CD14-positive monocyte (primary cell): ENCODE data around the gene SLC24A3. TPM values are rescaled to one million over a fixed set of nuclear protein-coding genes. Genes with fewer than 3 reads are reported as not detected.

Source experiments
- DNase-seq, 3 donors: peaks; one replicate each; pipeline ENCODE4 v3.0.0-alpha.2; 2011 to 2022
- H2AFZ ChIP-seq: 2 replicates; pipeline ENCODE4 v1.6.0; 2012; ENCODE audit warnings: mild to moderate bottlenecking, low read depth, low read length, inconsistent platforms; ENCODE audit not compliant: insufficient read depth, poor library complexity, severe bottlenecking
- H3K27ac ChIP-seq, 2 donors: 1 replicate in 1 of 2; 2 replicates in 1 of 2; pipeline ENCODE4 v1.5.1; 2012 to 2013; ENCODE audit warnings: low read length in 2 of 2, control low read depth in 1 of 2, inconsistent platforms in 1 of 2, low read depth in 1 of 2, mild to moderate bottlenecking in 1 of 2
- H3K27me3 ChIP-seq, 2 donors: one replicate each; pipeline versions ENCODE4 v1.6.0 to v1.6.1; 2011 to 2013; ENCODE audit warnings: low read length in 2 of 2; ENCODE audit not compliant: control insufficient read depth in 2 of 2, insufficient read depth in 2 of 2
- H3K36me3 ChIP-seq, 2 donors: replicated peaks in 1 of 2; 1 replicate in 1 of 2; 2 replicates in 1 of 2; pipeline versions ENCODE4 v1.5.1 to v1.6.1; 2012 to 2013; ENCODE audit warnings: low read length in 2 of 2, control low read depth in 1 of 2, inconsistent platforms in 1 of 2, mild to moderate bottlenecking in 1 of 2; ENCODE audit not compliant: insufficient read depth in 2 of 2, control insufficient read depth in 1 of 2
- H3K4me1 ChIP-seq, 2 donors: 1 replicate in 1 of 2; 2 replicates in 1 of 2; pipeline versions ENCODE4 v1.5.1 to v1.6.1; 2012 to 2013; ENCODE audit warnings: low read length in 2 of 2, control low read depth in 1 of 2, inconsistent platforms in 1 of 2, mild to moderate bottlenecking in 1 of 2, moderate library complexity in 1 of 2; ENCODE audit not compliant: insufficient read depth in 2 of 2, control insufficient read depth in 1 of 2
- H3K4me2 ChIP-seq: replicated peaks from 2 replicates; pipeline ENCODE3; 2012; ENCODE audit warnings: low read length, moderate library complexity, mild to moderate bottlenecking; ENCODE audit not compliant: poor library complexity, severe bottlenecking; ENCODE audit errors: extremely low read depth
- H3K4me3 ChIP-seq, 3 experiments: fragments of 200-600 bp in 1 of 3; sonication (generic) in 1 of 3; replicated peaks in 1 of 3; 1 replicate in 2 of 3; 2 replicates in 1 of 3; pipeline ENCODE4 v1.5.1; 2011 to 2013; ENCODE audit warnings: low read length in 3 of 3, mild to moderate bottlenecking in 3 of 3, control low read depth in 2 of 3, low read depth in 2 of 3, inconsistent platforms in 1 of 3, moderate library complexity in 1 of 3
- H3K79me2 ChIP-seq: 2 replicates; pipeline ENCODE4 v1.6.0; 2012; ENCODE audit warnings: mild to moderate bottlenecking, control low read depth, inconsistent platforms, low read length, moderate library complexity; ENCODE audit not compliant: insufficient read depth
- H3K9ac ChIP-seq: 2 replicates; pipeline ENCODE4 v1.6.0; 2017; ENCODE audit warnings: low read length, mild to moderate bottlenecking; ENCODE audit not compliant: insufficient read depth, poor library complexity, severe bottlenecking
- H3K9me3 ChIP-seq, 2 donors: replicated peaks in 1 of 2; 1 replicate in 1 of 2; 2 replicates in 1 of 2; pipeline versions ENCODE4 v1.5.1 to v1.6.1; 2012 to 2013; ENCODE audit warnings: low read length in 2 of 2, control low read depth in 1 of 2; ENCODE audit not compliant: control insufficient read depth in 1 of 2, insufficient read depth in 1 of 2
- H4K20me1 ChIP-seq: 2 replicates; pipeline ENCODE4 v1.6.0; 2012; ENCODE audit warnings: mild to moderate bottlenecking, low read length, control low read depth, moderate library complexity; ENCODE audit not compliant: insufficient read depth
- H3K27ac Mint-ChIP-seq, 7 donors: one replicate each; pipeline ENCODE4 v1.8.0; 2020; ENCODE audit warnings: mild to moderate bottlenecking in 7 of 7, mixed read lengths in 7 of 7, moderate library complexity in 6 of 7, inconsistent platforms in 2 of 7
- H3K27me3 Mint-ChIP-seq, 3 donors: one replicate each; pipeline ENCODE4 v1.8.0; 2021 to 2022; ENCODE audit warnings: low read depth in 3 of 3, mild to moderate bottlenecking in 3 of 3, mixed read lengths in 3 of 3, moderate library complexity in 3 of 3, inconsistent platforms in 1 of 3
- H3K36me3 Mint-ChIP-seq, 2 donors: one replicate each; pipeline ENCODE4 v1.8.0; 2020; ENCODE audit warnings: mixed read lengths in 2 of 2, inconsistent platforms in 1 of 2, mild to moderate bottlenecking in 1 of 2
- H3K4me1 Mint-ChIP-seq: one replicate; pipeline ENCODE4 v1.8.0; 2020; ENCODE audit warnings: mild to moderate bottlenecking, mixed read lengths
- H3K4me3 Mint-ChIP-seq, 2 donors: one replicate each; pipeline ENCODE4 v1.8.0; 2020; ENCODE audit warnings: mild to moderate bottlenecking in 2 of 2, mixed read lengths in 2 of 2, moderate library complexity in 1 of 2
- H3K9me3 Mint-ChIP-seq, 7 donors: one replicate each; pipeline ENCODE4 v1.8.0; 2020 to 2022; ENCODE audit warnings: mixed read lengths in 7 of 7, mild to moderate bottlenecking in 6 of 7, moderate library complexity in 6 of 7, inconsistent platforms in 2 of 7
- WGBS: methylation state at CpG from one replicate; pipeline ENCODE4 v1.1.5; 2013; ENCODE audit warnings: missing lambda C conversion rate; ENCODE audit not compliant: insufficient coverage; 5-methylcytosine and 5-hydroxymethylcytosine counted together
- intact Hi-C, 2 donors: fragments of 100-400 bp; cut with micrococcal nuclease; formaldehyde crosslinking; loops; one replicate each; pipeline versions ENCODE4 v1.15.0 to v1.15.1; 2023
- polyA plus RNA-seq, 3 donors: library from polyadenylated mRNA; depleted of rRNA in 1 of 3; unstranded in 2 of 3; stranded (reverse) in 1 of 3; fragments of 300-500 nt in 2 of 3; fragments of >200 nt in 1 of 3; fragmentation: Illumina TruSeq in 2 of 3; gene quantifications; 1 replicate in 2 of 3; 2 replicates in 1 of 3; pipeline ENCODE4 v1.2.3, GENCODE V29; 2012 to 2021
- TF ChIP-seq, protein P1 (sequence below): fragments of 200-600 bp; IDR thresholded peaks from one replicate; pipeline ENCODE4 v1.8.0; 2022; ENCODE audit warnings: antibody characterized with exemption, mild to moderate bottlenecking

Gene SLC24A3
- polyA plus RNA-seq, 3 donors, result 0.04 to 0.08 TPM; not detected in 1

DNA sequence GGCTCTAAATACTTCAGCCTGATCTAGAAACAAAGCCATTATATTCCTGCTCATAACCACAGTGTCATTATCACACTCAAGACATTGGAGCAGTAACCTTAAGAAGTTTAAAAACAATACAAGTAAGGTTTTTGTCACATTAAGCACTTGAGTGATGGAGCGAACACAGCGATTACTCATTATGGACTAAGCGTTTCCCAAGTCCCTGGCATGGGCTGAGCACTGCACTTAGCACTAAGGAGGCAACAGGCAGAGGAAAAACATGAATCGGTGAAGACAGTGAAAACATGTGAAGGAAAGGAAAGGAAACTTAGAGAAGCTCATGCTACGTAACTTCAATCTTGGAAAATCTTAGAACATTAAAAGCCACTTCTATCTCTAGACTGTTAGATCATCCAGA is 108.7 kb downstream of the SLC24A3 start:
- no peak overlapping the region for H3K9ac ChIP-seq
- Mint-ChIP-seq H3K4me3 (no peak overlapping the region), H3K36me3 (no peaks in the 10 kb centered on the region), H3K9me3 (no peaks in the 10 kb centered on the region), H3K27ac (no peak overlapping the region), H3K4me1 (peaks cover 32% of the 10 kb centered on the region), H3K27me3 (peaks cover 0 to 4% (median 0%) of the 10 kb centered on the region in 3 donors)
- H3K27ac ChIP-seq, result no peak overlapping the region
- no peaks in the 10 kb centered on the region for H3K27me3 ChIP-seq
- H3K79me2 ChIP-seq, result no peaks in the 10 kb centered on the region
- DNase-seq, result no peak
- no peaks in the 10 kb centered on the region for H4K20me1 ChIP-seq
- H3K4me3 ChIP-seq, result no peak overlapping the region
- TF ChIP-seq, protein P1, sequence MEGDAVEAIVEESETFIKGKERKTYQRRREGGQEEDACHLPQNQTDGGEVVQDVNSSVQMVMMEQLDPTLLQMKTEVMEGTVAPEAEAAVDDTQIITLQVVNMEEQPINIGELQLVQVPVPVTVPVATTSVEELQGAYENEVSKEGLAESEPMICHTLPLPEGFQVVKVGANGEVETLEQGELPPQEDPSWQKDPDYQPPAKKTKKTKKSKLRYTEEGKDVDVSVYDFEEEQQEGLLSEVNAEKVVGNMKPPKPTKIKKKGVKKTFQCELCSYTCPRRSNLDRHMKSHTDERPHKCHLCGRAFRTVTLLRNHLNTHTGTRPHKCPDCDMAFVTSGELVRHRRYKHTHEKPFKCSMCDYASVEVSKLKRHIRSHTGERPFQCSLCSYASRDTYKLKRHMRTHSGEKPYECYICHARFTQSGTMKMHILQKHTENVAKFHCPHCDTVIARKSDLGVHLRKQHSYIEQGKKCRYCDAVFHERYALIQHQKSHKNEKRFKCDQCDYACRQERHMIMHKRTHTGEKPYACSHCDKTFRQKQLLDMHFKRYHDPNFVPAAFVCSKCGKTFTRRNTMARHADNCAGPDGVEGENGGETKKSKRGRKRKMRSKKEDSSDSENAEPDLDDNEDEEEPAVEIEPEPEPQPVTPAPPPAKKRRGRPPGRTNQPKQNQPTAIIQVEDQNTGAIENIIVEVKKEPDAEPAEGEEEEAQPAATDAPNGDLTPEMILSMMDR, result no peak
- no peaks in the 10 kb centered on the region for H3K36me3 ChIP-seq
- H3K9me3 ChIP-seq, result no peaks in the 10 kb centered on the region
- no peak overlapping the region for H3K4me2 ChIP-seq
- peaks cover 21 to 28% of the 10 kb centered on the region in 2 donors for H3K4me1 ChIP-seq
- no peak overlapping the region for H2AFZ ChIP-seq
- WGBS, result 100% methylated on average over 3 of the region's 5 CpGs
- intact Hi-C loops, result no loop called here

DNA sequence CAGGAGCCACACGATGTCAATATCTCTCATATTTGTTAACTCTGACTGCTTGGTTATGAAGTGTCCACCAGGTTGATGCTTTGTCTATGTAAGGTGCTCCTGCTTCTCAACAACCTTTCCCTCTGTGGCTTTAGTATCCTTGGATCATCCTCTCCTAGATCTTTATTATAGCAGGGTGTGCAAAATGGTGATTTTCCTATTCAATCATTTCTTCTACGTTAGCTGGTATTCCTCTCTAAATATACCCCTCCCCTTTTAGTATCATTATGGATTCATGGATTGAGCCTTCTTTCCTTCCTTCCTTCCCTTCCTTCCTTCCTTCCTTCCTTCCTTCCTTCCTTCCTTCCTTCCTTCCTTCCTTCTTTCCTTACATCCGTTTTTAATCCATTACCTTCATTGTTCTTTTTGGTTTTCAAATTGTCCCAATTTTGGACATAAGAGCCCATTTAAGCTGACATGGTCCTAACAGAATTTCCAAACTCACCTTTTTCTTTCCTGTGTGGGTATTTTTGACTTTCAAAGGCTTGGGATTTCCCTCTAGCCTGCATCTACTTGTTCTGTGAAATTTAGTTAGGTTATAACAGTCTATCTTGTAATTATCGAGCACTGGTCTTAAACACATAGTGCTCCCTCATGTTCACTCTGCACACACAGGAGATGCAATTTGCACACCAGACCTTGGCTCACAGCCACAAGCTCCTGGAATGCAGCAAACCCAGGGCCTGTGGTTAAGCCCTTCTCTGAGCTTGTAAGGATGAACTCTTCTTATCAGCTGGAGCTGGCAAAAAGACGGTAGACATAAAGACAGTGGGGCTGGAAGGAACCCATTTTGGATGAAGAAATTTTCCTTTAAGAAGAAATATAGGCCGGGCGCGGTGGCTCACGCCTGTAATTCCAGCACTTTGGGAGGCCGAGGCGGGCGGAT is 109.9 kb downstream of the SLC24A3 start:
- no peaks in the 10 kb centered on the region for H3K79me2 ChIP-seq
- no peak overlapping the region for H3K4me3 Mint-ChIP-seq
- no peak overlapping the region for H3K9ac ChIP-seq
- no peaks in the 10 kb centered on the region for H3K9me3 Mint-ChIP-seq
- no peak overlapping the region for H3K4me3 ChIP-seq
- H2AFZ ChIP-seq, result no peak overlapping the region
- no CpG with 5 or more reads among the region's 12 CpGs for WGBS
- no peak overlapping the region for H3K4me2 ChIP-seq
- peaks cover 20 to 26% of the 10 kb centered on the region in 2 donors for H3K4me1 ChIP-seq
- no peaks in the 10 kb centered on the region for H3K27me3 ChIP-seq
- no peak for DNase-seq
- peaks cover 28% of the 10 kb centered on the region for H3K4me1 Mint-ChIP-seq
- H4K20me1 ChIP-seq, result no peaks in the 10 kb centered on the region
- H3K36me3 ChIP-seq, result no peaks in the 10 kb centered on the region
- TF ChIP-seq, protein P1, result no peak
- H3K36me3 Mint-ChIP-seq, result no peaks in the 10 kb centered on the region
- H3K9me3 ChIP-seq, result no peaks in the 10 kb centered on the region
- H3K27me3 Mint-ChIP-seq, result peaks cover 0 to 1% (median 0%) of the 10 kb centered on the region in 3 donors
- intact Hi-C loops, result no loop called here
- H3K27ac ChIP-seq, result no peak overlapping the region
- H3K27ac Mint-ChIP-seq, result no peak overlapping the region
